HL-60 (cell line): ENCODE data around the gene ZBP1.

Source experiments
- DNase-seq, 2 experiments: peaks; one replicate each; pipeline ENCODE4 v3.0.0-alpha.2; 2010 to 2020; ENCODE audit warnings: low read depth in 1 of 2, low spot score in 1 of 2
- H3K27ac ChIP-seq: fragments of 250-450 bp; sonication (Bioruptor Pico); replicated peaks from 2 replicates; pipeline ENCODE4 v1.5.1; 2020; ENCODE audit warnings: mild to moderate bottlenecking, moderate library complexity
- H3K27me3 ChIP-seq: fragments of 250-450 bp; sonication (Bioruptor Pico); 2 replicates; pipeline ENCODE4 v1.5.1; 2021; ENCODE audit warnings: mild to moderate bottlenecking, moderate library complexity; ENCODE audit not compliant: insufficient read depth, poor library complexity, severe bottlenecking
- H3K4me3 ChIP-seq: replicated peaks from 2 replicates; pipeline ENCODE4 v1.5.1; 2011; ENCODE audit warnings: mild to moderate bottlenecking, control low read depth, low read length; ENCODE audit not compliant: insufficient read depth
- GABPA ChIP-seq: IDR thresholded peaks from 2 replicates; pipeline ENCODE4 v1.6.1; 2012; ENCODE audit warnings: low read depth
- POLR2AphosphoS5 ChIP-seq: IDR thresholded peaks from 2 replicates; pipeline ENCODE4 v1.6.1; 2012; ENCODE audit warnings: low read depth
- SPI1 ChIP-seq: IDR thresholded peaks from 2 replicates; pipeline ENCODE4 v1.6.1; 2012; ENCODE audit warnings: low read depth, mild to moderate bottlenecking, borderline replicate concordance
- TF ChIP-seq, protein P1 (sequence below): IDR thresholded peaks from one replicate; pipeline ENCODE4 v1.5.1; 2011; ENCODE audit warnings: low read length, control low read depth, inconsistent platforms; ENCODE audit not compliant: insufficient read depth
- TF ChIP-seq, protein P2 (sequence below): IDR thresholded peaks from 2 replicates; pipeline ENCODE4 v1.6.1; 2012; ENCODE audit warnings: low read depth; ENCODE audit not compliant: insufficient replicate concordance

ZBP1 gene

DNA sequence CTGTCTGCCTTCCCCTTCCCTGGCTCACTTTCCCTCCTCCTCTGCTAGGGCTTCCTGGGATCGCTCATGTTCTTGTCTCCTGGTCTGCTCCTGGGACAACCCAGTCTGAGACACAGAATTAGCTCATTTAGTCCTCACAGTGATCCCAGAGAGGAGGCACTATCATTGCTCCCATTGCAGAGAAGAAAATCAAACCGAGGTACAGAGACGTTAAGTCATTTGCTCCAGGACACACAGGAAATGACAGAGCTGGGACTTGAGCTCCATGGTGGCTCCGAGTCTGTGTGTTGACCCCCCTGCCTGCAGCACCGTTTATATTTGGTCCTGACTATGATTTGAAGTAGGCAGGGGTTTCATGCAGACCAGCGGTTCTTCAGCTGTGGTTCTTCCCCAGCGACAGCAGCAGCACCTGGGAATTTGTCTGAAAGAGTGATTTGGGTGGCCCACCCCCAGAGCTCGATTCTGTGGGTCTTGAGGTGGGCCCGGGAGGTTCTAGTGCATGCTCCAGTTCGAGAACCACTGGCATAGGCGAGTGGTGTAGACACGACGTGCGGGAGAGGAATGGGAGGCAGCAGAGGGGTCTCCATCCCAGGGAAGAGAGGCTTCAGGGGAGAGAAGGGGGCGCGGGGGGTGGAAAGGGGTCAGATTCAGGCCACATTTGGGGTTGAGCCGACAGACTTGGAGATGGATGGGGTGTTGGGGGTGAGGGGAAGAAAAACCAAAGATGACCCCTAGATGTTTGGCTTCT lies 34.6 kb downstream of the ZBP1 start:
- TF ChIP-seq, protein P1, sequence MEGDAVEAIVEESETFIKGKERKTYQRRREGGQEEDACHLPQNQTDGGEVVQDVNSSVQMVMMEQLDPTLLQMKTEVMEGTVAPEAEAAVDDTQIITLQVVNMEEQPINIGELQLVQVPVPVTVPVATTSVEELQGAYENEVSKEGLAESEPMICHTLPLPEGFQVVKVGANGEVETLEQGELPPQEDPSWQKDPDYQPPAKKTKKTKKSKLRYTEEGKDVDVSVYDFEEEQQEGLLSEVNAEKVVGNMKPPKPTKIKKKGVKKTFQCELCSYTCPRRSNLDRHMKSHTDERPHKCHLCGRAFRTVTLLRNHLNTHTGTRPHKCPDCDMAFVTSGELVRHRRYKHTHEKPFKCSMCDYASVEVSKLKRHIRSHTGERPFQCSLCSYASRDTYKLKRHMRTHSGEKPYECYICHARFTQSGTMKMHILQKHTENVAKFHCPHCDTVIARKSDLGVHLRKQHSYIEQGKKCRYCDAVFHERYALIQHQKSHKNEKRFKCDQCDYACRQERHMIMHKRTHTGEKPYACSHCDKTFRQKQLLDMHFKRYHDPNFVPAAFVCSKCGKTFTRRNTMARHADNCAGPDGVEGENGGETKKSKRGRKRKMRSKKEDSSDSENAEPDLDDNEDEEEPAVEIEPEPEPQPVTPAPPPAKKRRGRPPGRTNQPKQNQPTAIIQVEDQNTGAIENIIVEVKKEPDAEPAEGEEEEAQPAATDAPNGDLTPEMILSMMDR: no peak
- TF ChIP-seq GABPA: no peak
- TF ChIP-seq SPI1: no peak
- TF ChIP-seq, protein P2, sequence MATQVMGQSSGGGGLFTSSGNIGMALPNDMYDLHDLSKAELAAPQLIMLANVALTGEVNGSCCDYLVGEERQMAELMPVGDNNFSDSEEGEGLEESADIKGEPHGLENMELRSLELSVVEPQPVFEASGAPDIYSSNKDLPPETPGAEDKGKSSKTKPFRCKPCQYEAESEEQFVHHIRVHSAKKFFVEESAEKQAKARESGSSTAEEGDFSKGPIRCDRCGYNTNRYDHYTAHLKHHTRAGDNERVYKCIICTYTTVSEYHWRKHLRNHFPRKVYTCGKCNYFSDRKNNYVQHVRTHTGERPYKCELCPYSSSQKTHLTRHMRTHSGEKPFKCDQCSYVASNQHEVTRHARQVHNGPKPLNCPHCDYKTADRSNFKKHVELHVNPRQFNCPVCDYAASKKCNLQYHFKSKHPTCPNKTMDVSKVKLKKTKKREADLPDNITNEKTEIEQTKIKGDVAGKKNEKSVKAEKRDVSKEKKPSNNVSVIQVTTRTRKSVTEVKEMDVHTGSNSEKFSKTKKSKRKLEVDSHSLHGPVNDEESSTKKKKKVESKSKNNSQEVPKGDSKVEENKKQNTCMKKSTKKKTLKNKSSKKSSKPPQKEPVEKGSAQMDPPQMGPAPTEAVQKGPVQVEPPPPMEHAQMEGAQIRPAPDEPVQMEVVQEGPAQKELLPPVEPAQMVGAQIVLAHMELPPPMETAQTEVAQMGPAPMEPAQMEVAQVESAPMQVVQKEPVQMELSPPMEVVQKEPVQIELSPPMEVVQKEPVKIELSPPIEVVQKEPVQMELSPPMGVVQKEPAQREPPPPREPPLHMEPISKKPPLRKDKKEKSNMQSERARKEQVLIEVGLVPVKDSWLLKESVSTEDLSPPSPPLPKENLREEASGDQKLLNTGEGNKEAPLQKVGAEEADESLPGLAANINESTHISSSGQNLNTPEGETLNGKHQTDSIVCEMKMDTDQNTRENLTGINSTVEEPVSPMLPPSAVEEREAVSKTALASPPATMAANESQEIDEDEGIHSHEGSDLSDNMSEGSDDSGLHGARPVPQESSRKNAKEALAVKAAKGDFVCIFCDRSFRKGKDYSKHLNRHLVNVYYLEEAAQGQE: no peak
- no peak for TF ChIP-seq POLR2AphosphoS5
- Histone ChIP-seq H3K27ac (no peak overlapping the region), H3K27me3 (no peaks in the 10 kb centered on the region), H3K4me3 (no peak overlapping the region)
- DNase-seq: no peak

GRCh38 chr20:57584768-57585461 lies 35.3 kb downstream of the ZBP1 start:
- H3K27ac ChIP-seq: no peak overlapping the region
- no peak for TF ChIP-seq SPI1
- H3K4me3 ChIP-seq: no peak overlapping the region
- no peak for DNase-seq
- peaks cover 4% of the 10 kb centered on the region for H3K27me3 ChIP-seq

GRCh38 chr20:57583289-57584257 lies 36.7 kb downstream of the ZBP1 start:
- Histone ChIP-seq H3K27ac (no peak overlapping the region), H3K27me3 (peaks cover 8% of the 10 kb centered on the region), H3K4me3 (no peak overlapping the region)
- no peak for DNase-seq
- TF ChIP-seq POLR2AphosphoS5 (no peak), GABPA (no peak), SPI1 (no peak)
- TF ChIP-seq, protein P2: no peak
- TF ChIP-seq, protein P1: no peak
